ENCODE data around the gene TSPAN9.

Gene TSPAN9

GRCh38 chr12:3115078-3115477, 37.9 kb downstream of the TSPAN9 start:
- DNase-seq (ENCODE audit: low read depth in 1 of 2, low spot score in 1 of 2): no peak
- TF ChIP-seq REST (IDR thresholded peaks at IDR 0.05; ENCODE audit: insufficient replicate concordance, low read depth) (no peak), CTCF (IDR thresholded peaks at IDR 0.05; ENCODE audit: insufficient read depth, low read length) (no peak), SPI1 (IDR thresholded peaks at IDR 0.05; ENCODE audit: borderline replicate concordance, low read depth) (no peak), POLR2AphosphoS5 (IDR thresholded peaks at IDR 0.05; ENCODE audit: low read depth) (no peak), GABPA (IDR thresholded peaks at IDR 0.05; ENCODE audit: low read depth) (no peak)
- H3K27me3 ChIP-seq (ENCODE audit: insufficient read depth, poor library complexity, severe bottlenecking): peaks cover 36% of the 10 kb centered on the region
- H3K27ac ChIP-seq (replicated peaks): no peak overlapping the region
- no peak overlapping the region for H3K4me3 ChIP-seq (replicated peaks; ENCODE audit: insufficient read depth, low read length)

GRCh38 chr12:3116106-3116844, 39.1 kb downstream of the TSPAN9 start:
- DNase-seq (ENCODE audit: low read depth in 1 of 2, low spot score in 1 of 2): no peak
- Histone ChIP-seq H3K4me3 (replicated peaks; ENCODE audit: insufficient read depth, low read length) (no peak overlapping the region), H3K27ac (replicated peaks) (no peak overlapping the region), H3K27me3 (ENCODE audit: insufficient read depth, poor library complexity, severe bottlenecking) (peaks cover 38% of the 10 kb centered on the region)
- TF ChIP-seq GABPA (IDR thresholded peaks at IDR 0.05; ENCODE audit: low read depth) (no peak), CTCF (IDR thresholded peaks at IDR 0.05; ENCODE audit: insufficient read depth, low read length) (no peak), POLR2AphosphoS5 (IDR thresholded peaks at IDR 0.05; ENCODE audit: low read depth) (no peak), REST (IDR thresholded peaks at IDR 0.05; ENCODE audit: insufficient replicate concordance, low read depth) (no peak), SPI1 (IDR thresholded peaks at IDR 0.05; ENCODE audit: borderline replicate concordance, low read depth) (no peak)

- DNase-seq (ENCODE audit: low read depth in 1 of 2, low spot score in 1 of 2): no peak
- no peak overlapping the region for H3K4me3 ChIP-seq (replicated peaks; ENCODE audit: insufficient read depth, low read length)
- no peak overlapping the region for H3K27ac ChIP-seq (replicated peaks)
- no peak for TF ChIP-seq SPI1 (IDR thresholded peaks at IDR 0.05; ENCODE audit: borderline replicate concordance, low read depth)
- no peak for TF ChIP-seq REST (IDR thresholded peaks at IDR 0.05; ENCODE audit: insufficient replicate concordance, low read depth)
- no peak for TF ChIP-seq POLR2AphosphoS5 (IDR thresholded peaks at IDR 0.05; ENCODE audit: low read depth)
- no peak for TF ChIP-seq CTCF (IDR thresholded peaks at IDR 0.05; ENCODE audit: insufficient read depth, low read length)
- TF ChIP-seq GABPA (IDR thresholded peaks at IDR 0.05; ENCODE audit: low read depth): no peak
- peaks cover 38% of the 10 kb centered on the region for H3K27me3 ChIP-seq (ENCODE audit: insufficient read depth, poor library complexity, severe bottlenecking)
These were observed 40.0 kb downstream of the TSPAN9 start for GRCh38 chr12:3117144-3117581.
